Measurements from ENCODE around the gene OTUD5.
A peak's percentile ranks its signal among the peaks of the same experiment; 100 is the strongest.

The OTUD5 gene

GRCh38 chrX:48998391-48998790 is 41.0 kb upstream of the OTUD5 start:
- peak; percentile 14 for DNase-seq (ENCODE audit: low read depth)
- H3K4me3 ChIP-seq (ENCODE audit: low read depth, low read length): no peak overlapping the region
- TF ChIP-seq, protein P1, sequence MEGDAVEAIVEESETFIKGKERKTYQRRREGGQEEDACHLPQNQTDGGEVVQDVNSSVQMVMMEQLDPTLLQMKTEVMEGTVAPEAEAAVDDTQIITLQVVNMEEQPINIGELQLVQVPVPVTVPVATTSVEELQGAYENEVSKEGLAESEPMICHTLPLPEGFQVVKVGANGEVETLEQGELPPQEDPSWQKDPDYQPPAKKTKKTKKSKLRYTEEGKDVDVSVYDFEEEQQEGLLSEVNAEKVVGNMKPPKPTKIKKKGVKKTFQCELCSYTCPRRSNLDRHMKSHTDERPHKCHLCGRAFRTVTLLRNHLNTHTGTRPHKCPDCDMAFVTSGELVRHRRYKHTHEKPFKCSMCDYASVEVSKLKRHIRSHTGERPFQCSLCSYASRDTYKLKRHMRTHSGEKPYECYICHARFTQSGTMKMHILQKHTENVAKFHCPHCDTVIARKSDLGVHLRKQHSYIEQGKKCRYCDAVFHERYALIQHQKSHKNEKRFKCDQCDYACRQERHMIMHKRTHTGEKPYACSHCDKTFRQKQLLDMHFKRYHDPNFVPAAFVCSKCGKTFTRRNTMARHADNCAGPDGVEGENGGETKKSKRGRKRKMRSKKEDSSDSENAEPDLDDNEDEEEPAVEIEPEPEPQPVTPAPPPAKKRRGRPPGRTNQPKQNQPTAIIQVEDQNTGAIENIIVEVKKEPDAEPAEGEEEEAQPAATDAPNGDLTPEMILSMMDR (IDR thresholded peaks at IDR 0.05; ENCODE audit: insufficient read depth, low read depth, low read length, missing control alignments): no peak

DNA sequence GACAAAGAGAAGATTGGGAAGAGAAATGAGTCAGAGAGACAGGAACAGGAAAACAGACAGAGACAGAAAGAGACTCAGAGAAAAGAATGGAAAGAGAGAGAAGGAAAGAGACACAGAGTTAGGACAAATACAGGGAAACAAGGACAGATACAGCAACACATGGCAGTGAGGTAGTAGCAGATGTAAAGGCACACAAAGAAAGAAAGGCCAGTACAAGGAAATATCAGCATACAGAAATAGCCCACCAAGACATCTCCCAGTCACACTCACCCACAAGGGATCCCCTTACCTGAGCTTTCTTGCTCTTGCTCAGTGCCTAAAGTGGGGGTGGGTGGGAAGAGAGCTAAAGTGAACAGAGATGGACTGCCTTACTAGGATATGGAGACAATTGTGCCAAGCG is 40.5 kb upstream of the OTUD5 start:
- H3K4me3 ChIP-seq (ENCODE audit: low read depth, low read length): no peak overlapping the region
- TF ChIP-seq, protein P1 (IDR thresholded peaks at IDR 0.05; ENCODE audit: insufficient read depth, low read depth, low read length, missing control alignments): no peak
- no peak for DNase-seq (ENCODE audit: low read depth)

- no peak for DNase-seq (ENCODE audit: low read depth)
- H3K4me3 ChIP-seq (ENCODE audit: low read depth, low read length): no peak overlapping the region
- TF ChIP-seq, protein P1 (IDR thresholded peaks at IDR 0.05; ENCODE audit: insufficient read depth, low read depth, low read length, missing control alignments): no peak
Observed at GRCh38 chrX:48997455-48997854, 40.0 kb upstream of the OTUD5 start.

- TF ChIP-seq, protein P1 (IDR thresholded peaks at IDR 0.05; ENCODE audit: insufficient read depth, low read depth, low read length, missing control alignments): no peak
- H3K4me3 ChIP-seq (ENCODE audit: low read depth, low read length): no peak overlapping the region
- no peak for DNase-seq (ENCODE audit: low read depth)
Observed at GRCh38 chrX:48996969-48997368, 39.6 kb upstream of the OTUD5 start.

DNA sequence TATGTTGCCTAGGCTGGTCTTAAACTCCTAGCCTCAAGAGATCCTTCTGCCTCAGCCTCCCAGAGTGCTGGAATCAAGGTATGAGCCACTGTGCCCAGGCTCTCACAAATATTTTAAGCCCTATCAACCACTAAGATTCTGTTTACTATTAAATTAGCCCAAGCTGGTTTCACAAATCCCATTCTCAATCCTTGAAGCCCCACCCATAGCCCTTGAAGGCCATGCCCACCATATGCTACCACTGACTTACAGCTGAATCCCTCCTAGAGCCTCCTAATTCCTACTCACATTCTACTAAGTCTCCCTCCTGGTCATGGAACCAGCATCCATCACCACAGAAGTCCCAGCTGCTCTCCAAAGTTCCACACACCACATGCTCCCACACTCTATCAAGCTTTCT is 34.9 kb upstream of the OTUD5 start:
- H3K4me3 ChIP-seq (ENCODE audit: low read depth, low read length): no peak overlapping the region
- TF ChIP-seq, protein P1 (IDR thresholded peaks at IDR 0.05; ENCODE audit: insufficient read depth, low read depth, low read length, missing control alignments): no peak
- no peak for DNase-seq (ENCODE audit: low read depth)

DNA sequence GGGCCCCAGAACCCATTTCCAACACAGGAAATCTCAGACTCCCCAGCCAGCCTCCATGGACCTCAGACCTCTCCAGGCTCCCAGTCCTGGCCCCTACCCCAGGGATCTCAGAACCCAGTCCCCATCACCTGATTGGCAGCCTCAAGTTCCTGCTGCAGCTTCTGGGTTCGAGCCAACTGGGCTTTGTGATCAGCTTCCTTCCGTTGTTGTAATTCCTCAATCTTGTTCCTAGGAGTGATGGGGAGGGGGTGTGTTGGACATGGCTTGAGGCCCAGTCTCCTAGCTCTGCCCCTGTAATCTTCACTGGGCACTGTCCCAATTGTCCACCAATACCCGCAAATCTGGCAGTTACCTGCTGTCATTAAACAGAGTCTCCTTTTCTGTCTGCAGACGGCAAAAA is 32.1 kb upstream of the OTUD5 start:
- no peak for DNase-seq (ENCODE audit: low read depth)
- TF ChIP-seq, protein P1 (IDR thresholded peaks at IDR 0.05; ENCODE audit: insufficient read depth, low read depth, low read length, missing control alignments): no peak
- H3K4me3 ChIP-seq (ENCODE audit: low read depth, low read length): no peak overlapping the region

GRCh38 chrX:48983896-48984295 is 26.5 kb upstream of the OTUD5 start:
- no peak for DNase-seq (ENCODE audit: low read depth)
- no peak overlapping the region for H3K4me3 ChIP-seq (ENCODE audit: low read depth, low read length)
- TF ChIP-seq, protein P1 (IDR thresholded peaks at IDR 0.05; ENCODE audit: insufficient read depth, low read depth, low read length, missing control alignments): no peak
